OCI-LY7 (cell line): ENCODE measurements around the gene NBL1.

Experiments used
- EZH2phosphoT487 ChIP-seq: fragments of 200-600 bp; sonication (generic); IDR thresholded peaks from 2 replicates; pipeline ENCODE4 v1.6.1; 2018; ENCODE audit warnings: low read depth, borderline replicate concordance, mild to moderate bottlenecking, mixed run types, antibody characterized with exemption, low read length, moderate library complexity, mixed read lengths
- TF ChIP-seq, protein P1 (sequence below): fragments of 200-600 bp; sonication (generic); conservative IDR thresholded peaks from 2 replicates; pipeline ENCODE4 v1.5.1; 2014; ENCODE audit warnings: mild to moderate bottlenecking, antibody characterized with exemption, low read length, moderate library complexity, mixed read lengths

DNA sequence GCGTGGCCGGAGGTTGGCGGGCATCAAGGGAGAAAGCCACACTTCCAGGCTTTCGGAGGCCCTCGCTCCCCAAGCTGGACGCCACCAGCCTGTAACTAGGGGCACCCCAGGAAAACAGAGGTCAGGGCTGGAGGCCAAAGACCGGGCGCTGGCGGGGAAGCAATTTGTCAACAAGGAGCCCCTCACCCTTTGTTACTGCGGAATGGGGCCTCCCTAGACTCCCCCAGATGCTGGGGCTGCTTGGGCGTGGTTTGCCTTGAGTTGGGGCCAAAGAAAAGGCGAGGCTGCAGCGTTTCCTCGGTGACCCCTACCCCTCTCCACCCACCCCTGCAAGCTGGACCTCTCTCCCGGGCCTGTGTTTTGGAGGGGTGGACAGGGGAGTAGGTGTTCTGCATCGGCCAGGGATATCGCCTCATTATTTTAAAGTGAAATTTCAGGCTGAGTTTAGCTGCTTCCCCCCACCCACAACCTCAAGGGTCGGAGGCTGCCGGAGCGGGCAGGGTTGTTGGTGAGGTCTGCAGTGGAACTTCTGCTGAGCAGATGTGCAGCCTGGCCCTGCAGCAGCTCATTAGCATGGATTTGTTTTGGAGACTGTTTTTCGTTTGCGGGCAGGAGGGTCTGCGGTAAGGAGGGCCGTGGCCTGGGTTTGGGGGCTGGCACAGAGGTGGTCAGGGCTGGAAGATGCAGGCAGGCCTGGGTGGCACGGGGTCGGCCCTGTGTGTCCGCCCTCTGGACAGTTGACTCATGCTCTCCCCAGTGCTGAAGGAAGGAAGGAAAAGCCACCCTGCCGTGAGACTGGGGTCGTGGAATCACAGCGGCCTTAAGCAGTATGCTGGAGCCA lies 1.5 kb downstream of the NBL1 start:
- TF ChIP-seq, protein P1, sequence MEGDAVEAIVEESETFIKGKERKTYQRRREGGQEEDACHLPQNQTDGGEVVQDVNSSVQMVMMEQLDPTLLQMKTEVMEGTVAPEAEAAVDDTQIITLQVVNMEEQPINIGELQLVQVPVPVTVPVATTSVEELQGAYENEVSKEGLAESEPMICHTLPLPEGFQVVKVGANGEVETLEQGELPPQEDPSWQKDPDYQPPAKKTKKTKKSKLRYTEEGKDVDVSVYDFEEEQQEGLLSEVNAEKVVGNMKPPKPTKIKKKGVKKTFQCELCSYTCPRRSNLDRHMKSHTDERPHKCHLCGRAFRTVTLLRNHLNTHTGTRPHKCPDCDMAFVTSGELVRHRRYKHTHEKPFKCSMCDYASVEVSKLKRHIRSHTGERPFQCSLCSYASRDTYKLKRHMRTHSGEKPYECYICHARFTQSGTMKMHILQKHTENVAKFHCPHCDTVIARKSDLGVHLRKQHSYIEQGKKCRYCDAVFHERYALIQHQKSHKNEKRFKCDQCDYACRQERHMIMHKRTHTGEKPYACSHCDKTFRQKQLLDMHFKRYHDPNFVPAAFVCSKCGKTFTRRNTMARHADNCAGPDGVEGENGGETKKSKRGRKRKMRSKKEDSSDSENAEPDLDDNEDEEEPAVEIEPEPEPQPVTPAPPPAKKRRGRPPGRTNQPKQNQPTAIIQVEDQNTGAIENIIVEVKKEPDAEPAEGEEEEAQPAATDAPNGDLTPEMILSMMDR: no peak
- no peak for TF ChIP-seq EZH2phosphoT487
